Measurements from ENCODE around the gene PPP1R9B. TPM values are rescaled to one million over a fixed set of nuclear protein-coding genes. Genes with fewer than 3 reads are reported as not detected.

Gene PPP1R9B
- total RNA-seq, 1 donor from 2014 or later: 73.6 TPM

DNA sequence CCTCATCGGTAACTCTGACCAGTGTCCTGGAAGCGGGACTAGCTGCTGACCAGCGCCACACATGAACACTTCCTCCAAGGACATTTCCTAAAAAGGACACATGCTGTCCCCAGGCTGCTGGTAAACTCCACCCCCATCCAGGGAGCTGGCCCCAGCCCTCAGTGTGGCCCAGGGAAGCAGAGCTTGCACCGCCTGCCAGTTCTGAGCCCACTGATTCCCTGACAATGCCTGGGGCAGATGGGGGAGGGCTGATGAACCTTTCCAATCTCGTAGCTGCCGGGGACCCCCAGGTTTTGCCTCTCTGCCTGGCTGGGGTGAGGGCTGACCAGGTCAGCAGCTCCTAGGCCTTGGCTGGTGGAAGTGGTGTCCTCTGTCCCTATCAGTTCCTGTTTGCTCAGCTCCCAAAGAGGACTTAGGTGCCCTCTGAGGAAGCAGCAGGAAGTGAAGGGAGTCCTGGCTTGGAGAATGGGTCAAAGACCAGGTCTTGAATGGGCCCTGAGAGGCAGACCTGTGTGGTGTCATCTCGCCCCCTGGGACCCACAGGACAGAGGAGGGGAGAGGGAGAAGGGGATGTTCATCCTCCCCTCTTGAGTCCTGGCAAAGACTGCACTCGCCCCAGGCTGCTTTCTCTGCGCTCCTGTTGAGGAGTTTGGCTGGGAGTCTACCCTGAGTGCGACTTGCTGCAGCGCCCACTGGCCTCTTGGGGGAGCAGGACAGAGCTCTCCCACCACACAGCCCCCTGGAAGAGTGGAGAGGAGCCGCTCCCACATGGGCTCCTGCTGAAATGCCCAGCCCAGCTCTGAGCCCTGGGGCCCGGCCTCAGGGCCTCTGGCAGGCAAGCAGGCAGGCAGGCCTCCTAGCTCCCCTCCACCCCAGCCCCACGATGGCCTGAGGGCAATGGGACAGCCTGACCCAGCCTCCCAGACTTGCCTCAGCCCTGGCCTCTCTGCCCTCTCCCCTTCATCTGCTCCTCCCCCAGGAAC, 38.5 kb downstream of the PPP1R9B start:
- DNase-seq (ENCODE audit: low read depth) (no peak), FAIRE-seq (no peak)
- H3K4me3 ChIP-seq (ENCODE audit: insufficient read depth, low read depth, low read length): no peak overlapping the region
- Mint-ChIP-seq H3K4me3 (ENCODE audit: unreplicated experiment) (no peak overlapping the region), H3K4me1 (ENCODE audit: low read depth, unreplicated experiment) (peaks cover 8% of the 10 kb centered on the region), H3K27me3 (ENCODE audit: low read depth, unreplicated experiment) (peaks cover 5% of the 10 kb centered on the region), H3K36me3 (ENCODE audit: low read depth, unreplicated experiment) (peaks cover 19% of the 10 kb centered on the region), H3K27ac (ENCODE audit: unreplicated experiment) (no peak overlapping the region), H3K9me3 (ENCODE audit: unreplicated experiment) (no peaks in the 10 kb centered on the region)
- H2AFZ ChIP-seq (ENCODE audit: low read depth, low read length): no peak overlapping the region
- H4K20me1 ChIP-seq (ENCODE audit: insufficient read depth, low read length): no peaks in the 10 kb centered on the region
- no peaks in the 10 kb centered on the region for H3K27me3 ChIP-seq (ENCODE audit: insufficient read depth, low read length)
- no peak overlapping the region for H3K4me2 ChIP-seq (ENCODE audit: low read length)
- H3K36me3 ChIP-seq (ENCODE audit: insufficient read depth, low read length): no peaks in the 10 kb centered on the region
- H3K27ac ChIP-seq (ENCODE audit: low read depth, low read length): no peak overlapping the region
- no peaks in the 10 kb centered on the region for H3K9me3 ChIP-seq (ENCODE audit: insufficient read depth, low read depth, low read length)
- no peak overlapping the region for H3K9ac ChIP-seq (ENCODE audit: low read length)
- H3K4me1 ChIP-seq (ENCODE audit: insufficient read depth, low read length): peaks cover 10% of the 10 kb centered on the region
- no peaks in the 10 kb centered on the region for H3K79me2 ChIP-seq (ENCODE audit: insufficient read depth, low read length)
- no peak for TF ChIP-seq EZH2 (IDR thresholded peaks at IDR 0.05; ENCODE audit: insufficient read depth, low read length)
- TF ChIP-seq CTCF (IDR thresholded peaks at IDR 0.05; ENCODE audit: insufficient read depth, low read depth, low read length): no peak

DNA sequence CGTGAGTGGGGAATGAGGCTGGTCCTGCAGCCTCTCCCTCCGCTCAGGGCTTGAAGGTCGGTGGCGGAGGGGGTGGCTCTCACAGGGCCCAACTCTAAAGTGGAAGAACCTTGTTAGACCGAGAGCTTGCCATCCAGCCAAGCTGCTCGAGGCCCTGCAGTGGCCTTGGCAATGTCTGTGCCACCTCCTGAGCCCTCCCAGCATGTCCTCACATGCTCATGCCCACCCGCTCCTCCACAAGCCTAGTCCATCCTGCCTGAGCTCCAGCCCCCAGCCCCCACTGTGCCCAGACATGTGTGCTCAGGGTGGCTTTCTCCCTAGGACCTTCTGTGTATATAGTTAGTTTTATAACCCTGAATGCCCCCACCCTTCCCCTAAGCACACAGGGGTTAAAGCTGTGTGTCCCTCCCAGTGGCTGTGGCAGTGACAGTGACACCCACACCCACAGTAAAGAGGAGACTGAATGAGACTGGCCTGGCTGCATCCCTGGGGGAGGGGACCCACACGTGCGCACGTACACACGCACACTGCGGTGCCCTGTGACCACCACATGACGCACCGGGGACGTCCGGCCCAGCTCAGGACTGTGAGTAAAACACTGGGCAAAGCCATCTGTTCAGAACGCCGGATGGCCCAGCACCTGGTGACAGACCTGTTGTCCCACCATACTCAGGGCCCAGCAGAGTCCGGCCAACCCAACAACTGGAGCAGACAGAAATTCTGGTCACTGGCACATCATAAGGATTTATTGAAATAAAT, 39.7 kb downstream of the PPP1R9B start:
- Histone ChIP-seq H3K4me3 (ENCODE audit: insufficient read depth, low read depth, low read length) (no peak overlapping the region), H3K9me3 (ENCODE audit: insufficient read depth, low read depth, low read length) (no peaks in the 10 kb centered on the region), H3K27ac (ENCODE audit: low read depth, low read length) (no peak overlapping the region), H3K4me2 (ENCODE audit: low read length) (no peak overlapping the region), H4K20me1 (ENCODE audit: insufficient read depth, low read length) (no peaks in the 10 kb centered on the region), H3K4me1 (ENCODE audit: insufficient read depth, low read length) (peaks cover 10% of the 10 kb centered on the region), H3K9ac (ENCODE audit: low read length) (no peak overlapping the region), H3K27me3 (ENCODE audit: insufficient read depth, low read length) (no peaks in the 10 kb centered on the region), H3K36me3 (ENCODE audit: insufficient read depth, low read length) (no peaks in the 10 kb centered on the region), H2AFZ (ENCODE audit: low read depth, low read length) (no peak overlapping the region), H3K79me2 (ENCODE audit: insufficient read depth, low read length) (no peaks in the 10 kb centered on the region)
- no peak overlapping the region for H3K27ac Mint-ChIP-seq (ENCODE audit: unreplicated experiment)
- H3K27me3 Mint-ChIP-seq (ENCODE audit: low read depth, unreplicated experiment): peaks cover 5% of the 10 kb centered on the region
- H3K9me3 Mint-ChIP-seq (ENCODE audit: unreplicated experiment): no peaks in the 10 kb centered on the region
- FAIRE-seq: no peak
- TF ChIP-seq CTCF (IDR thresholded peaks at IDR 0.05; ENCODE audit: insufficient read depth, low read depth, low read length) (no peak), EZH2 (IDR thresholded peaks at IDR 0.05; ENCODE audit: insufficient read depth, low read length) (no peak)
- H3K4me3 Mint-ChIP-seq (ENCODE audit: unreplicated experiment): no peak overlapping the region
- peaks cover 24% of the 10 kb centered on the region for H3K36me3 Mint-ChIP-seq (ENCODE audit: low read depth, unreplicated experiment)
- H3K4me1 Mint-ChIP-seq (ENCODE audit: low read depth, unreplicated experiment): peaks cover 8% of the 10 kb centered on the region
- no peak for DNase-seq (ENCODE audit: low read depth)

All from astrocyte (in vitro differentiated cells and primary cell).